ENCODE data around the gene DMWD. TPM values are rescaled to one million over a fixed set of nuclear protein-coding genes. Genes with fewer than 3 reads are reported as not detected.
A peak's percentile ranks its signal among the peaks of the same experiment; 100 is the strongest.

The DMWD gene
- total RNA-seq, 2 donors from 2014 or later: 29.1 to 43.6 TPM

DNA sequence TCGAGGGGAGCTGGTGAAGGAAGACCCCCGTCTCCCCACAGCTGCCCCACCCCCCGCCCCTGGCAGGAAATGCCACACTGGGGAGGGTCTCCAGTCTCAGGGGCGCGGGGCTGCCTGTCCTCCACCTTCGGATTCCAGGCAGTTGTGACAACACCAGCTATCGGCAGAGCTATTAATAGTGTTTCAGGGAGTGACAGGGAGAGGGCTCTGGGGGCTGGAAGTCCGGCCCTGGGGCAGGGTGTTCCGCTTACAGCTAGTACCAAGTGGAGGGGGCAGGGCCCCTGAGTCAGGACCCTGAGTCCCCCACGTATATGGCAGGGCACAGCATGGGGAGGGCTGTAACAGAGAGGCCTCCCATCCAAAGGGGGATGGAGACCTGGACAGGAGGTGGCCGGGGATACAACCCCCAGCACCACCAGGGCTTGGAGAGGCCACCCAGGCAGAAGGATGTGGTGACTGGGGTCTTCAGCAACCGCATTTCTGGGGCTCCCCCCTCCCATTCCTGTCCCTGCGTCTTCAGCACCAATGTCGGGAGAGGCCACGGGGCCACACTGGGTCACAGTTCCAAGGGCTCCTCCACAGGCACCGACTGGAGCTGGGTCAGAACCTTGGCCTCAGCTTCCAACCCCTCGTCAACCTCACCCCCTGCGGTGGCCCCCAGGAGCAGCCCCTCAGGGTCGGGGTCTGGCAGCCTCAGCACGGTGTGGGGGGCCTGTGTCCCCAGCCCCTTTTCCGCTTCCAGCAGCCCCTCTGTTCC lies 27.5 kb downstream of the DMWD start:
- Histone ChIP-seq H3K9me3 (no peaks in the 10 kb centered on the region), H3K27me3 (no peaks in the 10 kb centered on the region), H3K4me1 (peaks cover 8% of the 10 kb centered on the region), H3K36me3 (no peaks in the 10 kb centered on the region), H3K9ac (ENCODE audit: low read depth in 2 of 2, low read length in 2 of 2) (peak overlapping the region in 1 of 2 donors; percentile 24), H3K4me3 (no peak overlapping the region), H3K27ac (no peak overlapping the region)
- intact Hi-C loops (cut with DNase I): loop anchor here (5.0 kb wide), 2 partner anchors 48 to 73 kb away; partner anchors contain the start of genes QPCTL and SNRPD2
- no peak for DNase-seq
- no peak for TF ChIP-seq CTCF (IDR thresholded peaks at IDR 0.05)

DNA sequence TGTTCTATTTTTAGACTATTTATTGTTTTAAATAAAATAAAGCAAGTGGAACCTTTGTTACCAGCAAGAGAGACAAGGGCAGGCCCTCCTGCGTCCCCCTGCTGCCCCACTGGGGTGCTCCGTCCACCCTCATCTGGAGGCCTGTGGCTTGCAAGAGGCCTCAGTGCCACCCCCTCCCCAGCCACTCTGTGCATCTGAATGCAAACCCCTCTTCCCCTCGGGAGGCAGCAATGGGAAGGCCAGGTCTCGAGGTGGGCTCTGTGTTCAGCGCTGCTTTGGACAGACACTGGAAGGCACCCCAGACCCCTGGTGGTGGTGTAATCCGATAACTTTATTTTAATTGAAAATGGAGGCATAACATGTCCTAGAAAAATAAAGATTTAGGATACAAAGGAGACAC lies 28.2 kb downstream of the DMWD start:
- no peak for TF ChIP-seq CTCF (IDR thresholded peaks at IDR 0.05)
- Histone ChIP-seq H3K9me3 (no peaks in the 10 kb centered on the region), H3K4me3 (no peak overlapping the region), H3K9ac (ENCODE audit: low read depth in 2 of 2, low read length in 2 of 2) (no peak overlapping the region), H3K36me3 (no peaks in the 10 kb centered on the region), H3K4me1 (peaks cover 8% of the 10 kb centered on the region), H3K27me3 (no peaks in the 10 kb centered on the region), H3K27ac (no peak overlapping the region)
- no peak for DNase-seq
- intact Hi-C loops (cut with DNase I): no loop called here

- Histone ChIP-seq H3K9ac (ENCODE audit: low read depth in 2 of 2, low read length in 2 of 2) (no peak overlapping the region), H3K9me3 (no peaks in the 10 kb centered on the region), H3K4me3 (no peak overlapping the region), H3K27me3 (no peaks in the 10 kb centered on the region), H3K4me1 (peaks cover 8% of the 10 kb centered on the region), H3K27ac (no peak overlapping the region), H3K36me3 (no peaks in the 10 kb centered on the region)
- intact Hi-C loops (cut with DNase I): no loop called here
- TF ChIP-seq CTCF (IDR thresholded peaks at IDR 0.05): no peak
- DNase-seq: no peak
These were observed 28.9 kb downstream of the DMWD start for GRCh38 chr19:45763691-45764294.

DNA sequence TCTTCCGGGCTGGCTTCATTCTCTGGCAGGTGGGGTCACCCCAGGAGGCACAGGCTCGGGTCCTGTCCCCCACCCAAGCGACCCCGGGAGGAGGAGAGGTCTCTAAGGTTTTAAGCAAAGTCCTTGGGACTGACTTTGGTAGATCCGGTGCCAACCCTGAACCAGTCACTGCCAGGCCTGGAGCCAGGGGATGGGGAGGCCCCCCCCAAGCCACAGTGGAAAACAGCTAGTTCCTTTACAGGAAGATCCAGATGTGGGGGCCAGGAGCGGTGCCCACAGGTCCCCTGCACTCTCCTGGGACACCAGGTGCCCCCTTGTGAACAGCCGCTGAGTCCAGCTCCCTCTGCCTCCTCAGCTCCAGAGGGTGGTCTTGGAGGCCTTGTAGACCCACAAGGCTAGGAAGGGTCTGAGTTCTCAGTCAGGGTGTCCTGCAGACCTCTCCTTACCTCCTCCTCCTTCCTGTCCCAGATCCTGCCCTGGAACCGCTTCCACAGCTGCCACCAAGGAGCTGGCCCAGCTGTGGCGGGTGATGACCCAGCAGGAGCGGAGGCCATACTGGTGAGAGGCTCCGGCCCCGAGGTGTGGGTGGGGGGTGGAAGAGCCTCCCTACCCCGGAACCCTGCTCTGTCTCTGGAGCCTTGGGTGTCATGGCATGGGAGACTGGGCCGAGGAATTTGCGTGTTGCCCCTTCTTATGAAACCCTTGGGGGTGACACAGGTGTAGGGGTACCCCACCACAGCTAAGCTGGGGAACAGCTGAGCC lies 29.6 kb downstream of the DMWD start:
- Histone ChIP-seq H3K9ac (ENCODE audit: low read depth in 2 of 2, low read length in 2 of 2) (no peak overlapping the region), H3K27ac (no peak overlapping the region), H3K4me3 (no peak overlapping the region), H3K4me1 (peaks cover 8% of the 10 kb centered on the region), H3K36me3 (no peaks in the 10 kb centered on the region), H3K27me3 (no peaks in the 10 kb centered on the region), H3K9me3 (no peaks in the 10 kb centered on the region)
- intact Hi-C loops (cut with DNase I): no loop called here
- TF ChIP-seq CTCF (IDR thresholded peaks at IDR 0.05): no peak
- no peak for DNase-seq

- Histone ChIP-seq H3K4me1 (peaks cover 8% of the 10 kb centered on the region), H3K4me3 (no peak overlapping the region), H3K27me3 (no peaks in the 10 kb centered on the region), H3K9ac (ENCODE audit: low read depth in 2 of 2, low read length in 2 of 2) (no peak overlapping the region), H3K27ac (no peak overlapping the region), H3K9me3 (no peaks in the 10 kb centered on the region), H3K36me3 (no peaks in the 10 kb centered on the region)
- TF ChIP-seq CTCF (IDR thresholded peaks at IDR 0.05): no peak
- intact Hi-C loops (cut with DNase I): no loop called here
- no peak for DNase-seq
These were observed 30.9 kb downstream of the DMWD start for GRCh38 chr19:45761714-45762113.

Data from colonic mucosa (tissue), 4 donors.